ENCODE measurements around the gene DFFB. TPM values are rescaled to one million over a fixed set of nuclear protein-coding genes. Genes with fewer than 3 reads are reported as not detected.

DFFB gene
- total and polyA plus RNA-seq, 9 of the 15 experiments (the other 6 are each of a cell fraction or from before 2014, with no cell fraction given): 2.3 to 15.8 (median 11.5) TPM

DNA sequence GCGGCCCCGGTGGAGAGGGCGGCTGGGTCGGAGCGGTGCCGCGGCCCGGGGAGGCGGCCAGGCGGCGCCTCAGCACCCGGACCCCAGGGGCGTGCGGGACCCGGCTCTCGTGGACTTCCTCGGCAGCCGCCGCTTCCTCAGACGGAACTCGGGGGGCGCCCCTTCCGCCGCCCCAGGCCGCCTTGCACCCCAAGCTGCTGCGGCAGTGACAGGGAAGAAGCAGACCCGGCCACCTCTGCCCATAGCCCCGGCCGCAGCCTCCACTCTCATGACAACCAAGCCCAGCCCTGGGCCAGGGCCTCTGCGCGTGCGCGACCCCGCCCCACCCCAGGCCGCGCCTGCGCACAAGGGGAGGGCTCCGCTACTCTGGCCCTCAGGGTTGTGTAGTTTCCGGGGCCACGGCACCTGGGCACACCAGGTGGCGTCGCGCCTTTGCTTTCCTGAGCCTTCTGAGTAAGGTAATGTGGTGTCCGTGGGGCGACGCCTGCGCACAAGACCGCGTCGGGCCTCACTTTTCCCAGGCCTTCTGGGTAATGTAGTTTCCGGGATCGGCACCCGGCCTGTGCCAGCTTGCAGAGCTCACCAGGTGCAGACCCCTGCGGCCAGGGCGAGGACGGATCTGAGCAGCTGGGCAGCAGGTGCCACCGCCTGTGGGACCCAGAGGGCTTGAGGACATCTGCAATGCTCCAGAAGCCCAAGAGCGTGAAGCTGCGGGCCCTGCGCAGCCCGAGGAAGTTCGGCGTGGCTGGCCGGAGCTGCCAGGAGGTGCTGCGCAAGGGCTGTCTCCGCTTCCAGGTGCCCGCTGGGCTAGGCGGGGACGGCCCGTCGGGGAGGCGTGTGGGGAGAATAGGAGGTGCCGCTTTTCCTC lies at the start of gene DFFB, which contains the start of gene CEP104 (continued):
- TF ChIP-seq, protein P1, sequence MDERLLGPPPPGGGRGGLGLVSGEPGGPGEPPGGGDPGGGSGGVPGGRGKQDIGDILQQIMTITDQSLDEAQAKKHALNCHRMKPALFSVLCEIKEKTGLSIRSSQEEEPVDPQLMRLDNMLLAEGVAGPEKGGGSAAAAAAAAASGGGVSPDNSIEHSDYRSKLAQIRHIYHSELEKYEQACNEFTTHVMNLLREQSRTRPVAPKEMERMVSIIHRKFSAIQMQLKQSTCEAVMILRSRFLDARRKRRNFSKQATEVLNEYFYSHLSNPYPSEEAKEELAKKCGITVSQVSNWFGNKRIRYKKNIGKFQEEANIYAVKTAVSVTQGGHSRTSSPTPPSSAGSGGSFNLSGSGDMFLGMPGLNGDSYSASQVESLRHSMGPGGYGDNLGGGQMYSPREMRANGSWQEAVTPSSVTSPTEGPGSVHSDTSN (CRISPR knock-in tag; IDR thresholded peaks at IDR 0.05; ENCODE audit: low read depth): no peak
- TF ChIP-seq, protein P1 (tag; conservative IDR thresholded peaks at IDR 0.05; ENCODE audit: low read depth): no peak
- TF ChIP-seq NCOA1 (IDR thresholded peaks at IDR 0.05; ENCODE audit: low read depth) (no peak), SP1 (CRISPR knock-in tag; IDR thresholded peaks at IDR 0.05) (0 out of 2 replicates have a peak, but pooled peaks have one; percentile 28), RCOR1 (IDR thresholded peaks at IDR 0.05; ENCODE audit: borderline replicate concordance in 1 of 2, low read depth in 2 of 2, low read length in 2 of 2) (no peak), ZNF253 (CRISPR knock-in tag; conservative IDR thresholded peaks at IDR 0.05) (no peak), MECOM (CRISPR knock-in tag; IDR thresholded peaks at IDR 0.05) (no peak), TFAM (CRISPR knock-in tag; conservative IDR thresholded peaks at IDR 0.05) (no peak), FIP1L1 (IDR thresholded peaks at IDR 0.05; ENCODE audit: low read depth, low read length, poor library complexity, severe bottlenecking) (peak; percentile 92), PCBP1 (IDR thresholded peaks at IDR 0.05; ENCODE audit: low read depth, low read length, poor library complexity, severe bottlenecking) (no peak), MXI1 (IDR thresholded peaks at IDR 0.05; ENCODE audit: low read depth, low read length) (no peak), FOSL1 (tag; conservative IDR thresholded peaks at IDR 0.05) (no peak), KDM2B (CRISPR knock-in tag; IDR thresholded peaks at IDR 0.05) (no peak; the same call in 1 of the 2 replicates), ZNF699 (CRISPR knock-in tag; IDR thresholded peaks at IDR 0.05; ENCODE audit: insufficient replicate concordance) (no peak), SRSF9 (IDR thresholded peaks at IDR 0.05; ENCODE audit: borderline replicate concordance, low read depth, low read length) (no peak), KLF13 (tag; IDR thresholded peaks at IDR 0.05; ENCODE audit: borderline replicate concordance, low read depth) (peak; percentile 33; the same call in 1 of the 2 replicates), CHD1 (IDR thresholded peaks at IDR 0.05; ENCODE audit: low read length) (peak; percentile 72), ZFP30 (CRISPR knock-in tag; IDR thresholded peaks at IDR 0.05; ENCODE audit: borderline replicate concordance) (no peak)
- TF ChIP-seq, protein P2, sequence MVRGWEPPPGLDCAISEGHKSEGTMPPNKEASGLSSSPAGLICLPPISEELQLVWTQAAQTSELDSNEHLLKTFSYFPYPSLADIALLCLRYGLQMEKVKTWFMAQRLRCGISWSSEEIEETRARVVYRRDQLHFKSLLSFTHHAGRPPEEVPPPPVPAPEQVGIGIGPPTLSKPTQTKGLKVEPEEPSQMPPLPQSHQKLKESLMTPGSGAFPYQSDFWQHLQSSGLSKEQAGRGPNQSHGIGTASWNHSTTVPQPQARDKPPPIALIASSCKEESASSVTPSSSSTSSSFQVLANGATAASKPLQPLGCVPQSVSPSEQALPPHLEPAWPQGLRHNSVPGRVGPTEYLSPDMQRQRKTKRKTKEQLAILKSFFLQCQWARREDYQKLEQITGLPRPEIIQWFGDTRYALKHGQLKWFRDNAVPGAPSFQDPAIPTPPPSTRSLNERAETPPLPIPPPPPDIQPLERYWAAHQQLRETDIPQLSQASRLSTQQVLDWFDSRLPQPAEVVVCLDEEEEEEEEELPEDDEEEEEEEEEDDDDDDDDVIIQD (CRISPR knock-in tag; IDR thresholded peaks at IDR 0.05): no peak
- TF ChIP-seq, protein P3, sequence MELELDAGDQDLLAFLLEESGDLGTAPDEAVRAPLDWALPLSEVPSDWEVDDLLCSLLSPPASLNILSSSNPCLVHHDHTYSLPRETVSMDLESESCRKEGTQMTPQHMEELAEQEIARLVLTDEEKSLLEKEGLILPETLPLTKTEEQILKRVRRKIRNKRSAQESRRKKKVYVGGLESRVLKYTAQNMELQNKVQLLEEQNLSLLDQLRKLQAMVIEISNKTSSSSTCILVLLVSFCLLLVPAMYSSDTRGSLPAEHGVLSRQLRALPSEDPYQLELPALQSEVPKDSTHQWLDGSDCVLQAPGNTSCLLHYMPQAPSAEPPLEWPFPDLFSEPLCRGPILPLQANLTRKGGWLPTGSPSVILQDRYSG (tag; conservative IDR thresholded peaks at IDR 0.05; ENCODE audit: low read depth): no peak
- TF ChIP-seq, protein P4, sequence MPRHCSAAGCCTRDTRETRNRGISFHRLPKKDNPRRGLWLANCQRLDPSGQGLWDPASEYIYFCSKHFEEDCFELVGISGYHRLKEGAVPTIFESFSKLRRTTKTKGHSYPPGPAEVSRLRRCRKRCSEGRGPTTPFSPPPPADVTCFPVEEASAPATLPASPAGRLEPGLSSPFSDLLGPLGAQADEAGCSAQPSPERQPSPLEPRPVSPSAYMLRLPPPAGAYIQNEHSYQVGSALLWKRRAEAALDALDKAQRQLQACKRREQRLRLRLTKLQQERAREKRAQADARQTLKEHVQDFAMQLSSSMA (CRISPR knock-in tag; IDR thresholded peaks at IDR 0.05): no peak

Data from K562 (cell line).